ENCODE data around the gene RNF150. TPM values are rescaled to one million over a fixed set of nuclear protein-coding genes. Genes with fewer than 3 reads are reported as not detected.

The RNF150 gene
- total and polyA plus RNA-seq, 4 donors = 14.3 to 28.0 (median 18.6) TPM

GRCh38 chr4:141021397-141022110 lies 111.7 kb downstream of the RNF150 start:
- Histone ChIP-seq H3K36me3 (ENCODE audit: control insufficient read depth, insufficient read depth, low read length) (no peaks in the 10 kb centered on the region), H3K27ac (ENCODE audit: low read depth, low read length) (peak overlapping the region; percentile 15), H3K4me1 (ENCODE audit: control insufficient read depth, insufficient read depth, low read length) (no peaks in the 10 kb centered on the region), H3K27me3 (ENCODE audit: control insufficient read depth, insufficient read depth, low read length) (no peaks in the 10 kb centered on the region), H3K4me3 (ENCODE audit: low read depth, low read length) (no peak overlapping the region), H3K9me3 (ENCODE audit: control insufficient read depth, insufficient read depth, low read length) (no peaks in the 10 kb centered on the region)
- 62% methylated on average over 2 of the region's 3 CpGs for WGBS (ENCODE audit: insufficient coverage)
- no peak for DNase-seq (ENCODE audit: low read depth in 4 of 6, low spot score in 6 of 6)

GRCh38 chr4:141020801-141021261 lies 112.4 kb downstream of the RNF150 start:
- no peaks in the 10 kb centered on the region for H3K27me3 ChIP-seq (ENCODE audit: control insufficient read depth, insufficient read depth, low read length)
- H3K4me1 ChIP-seq (ENCODE audit: control insufficient read depth, insufficient read depth, low read length) = no peaks in the 10 kb centered on the region
- H3K27ac ChIP-seq (ENCODE audit: low read depth, low read length) = peak overlapping the region; percentile 27
- 79% methylated on average over 3 of the region's 3 CpGs for WGBS (ENCODE audit: insufficient coverage)
- no peak for DNase-seq (ENCODE audit: low read depth in 4 of 6, low spot score in 6 of 6)
- no peaks in the 10 kb centered on the region for H3K36me3 ChIP-seq (ENCODE audit: control insufficient read depth, insufficient read depth, low read length)
- no peak overlapping the region for H3K4me3 ChIP-seq (ENCODE audit: low read depth, low read length)
- no peaks in the 10 kb centered on the region for H3K9me3 ChIP-seq (ENCODE audit: control insufficient read depth, insufficient read depth, low read length)

DNA sequence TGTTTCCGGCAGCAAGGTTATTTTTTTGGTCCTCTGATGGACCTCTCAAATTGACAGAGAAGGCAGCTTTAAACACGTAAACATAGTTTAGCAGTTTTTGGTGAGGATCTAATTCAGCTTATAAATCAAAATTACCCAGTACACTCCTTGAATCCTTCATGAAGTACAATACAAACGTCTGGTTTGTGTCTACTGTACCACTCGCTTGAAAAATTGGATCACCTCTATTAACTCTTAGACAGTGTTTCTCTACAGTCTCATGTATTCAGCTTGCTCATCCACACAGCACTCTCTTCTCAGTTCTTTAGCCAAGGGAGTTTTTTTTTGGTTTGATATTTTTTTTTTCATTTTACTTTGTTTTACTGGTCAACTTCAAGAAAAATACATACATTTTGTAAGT lies 113.5 kb downstream of the RNF150 start:
- H3K27ac ChIP-seq (ENCODE audit: low read depth, low read length) = no peak overlapping the region

GRCh38 chr4:141016117-141016798 lies 117.0 kb downstream of the RNF150 start:
- Histone ChIP-seq H3K4me1 (ENCODE audit: control insufficient read depth, insufficient read depth, low read length) (no peaks in the 10 kb centered on the region), H3K27me3 (ENCODE audit: control insufficient read depth, insufficient read depth, low read length) (no peaks in the 10 kb centered on the region), H3K9me3 (ENCODE audit: control insufficient read depth, insufficient read depth, low read length) (no peaks in the 10 kb centered on the region), H3K4me3 (ENCODE audit: low read depth, low read length) (no peak overlapping the region), H3K27ac (ENCODE audit: low read depth, low read length) (no peak overlapping the region), H3K36me3 (ENCODE audit: control insufficient read depth, insufficient read depth, low read length) (no peaks in the 10 kb centered on the region)
- 89% methylated on average over 7 of the region's 8 CpGs for WGBS (ENCODE audit: insufficient coverage)
- no peak for DNase-seq (ENCODE audit: low read depth in 4 of 6, low spot score in 6 of 6)

More for the DNA sequence above, 113.5 kb downstream of the RNF150 start:
- no peak for DNase-seq (ENCODE audit: low read depth in 4 of 6, low spot score in 6 of 6)
- H3K27me3 ChIP-seq (ENCODE audit: control insufficient read depth, insufficient read depth, low read length) = no peaks in the 10 kb centered on the region
- 61% methylated on average over 2 of the region's 4 CpGs for WGBS (ENCODE audit: insufficient coverage)
- no peak overlapping the region for H3K4me3 ChIP-seq (ENCODE audit: low read depth, low read length)
- no peaks in the 10 kb centered on the region for H3K4me1 ChIP-seq (ENCODE audit: control insufficient read depth, insufficient read depth, low read length)
- no peaks in the 10 kb centered on the region for H3K9me3 ChIP-seq (ENCODE audit: control insufficient read depth, insufficient read depth, low read length)
- no peaks in the 10 kb centered on the region for H3K36me3 ChIP-seq (ENCODE audit: control insufficient read depth, insufficient read depth, low read length)

GRCh38 chr4:141013899-141014298 lies 119.4 kb downstream of the RNF150 start:
- no CpG with 5 or more reads among the region's 3 CpGs for WGBS (ENCODE audit: insufficient coverage)
- Histone ChIP-seq H3K4me3 (ENCODE audit: low read depth, low read length) (no peak overlapping the region), H3K9me3 (ENCODE audit: control insufficient read depth, insufficient read depth, low read length) (no peaks in the 10 kb centered on the region), H3K27ac (ENCODE audit: low read depth, low read length) (no peak overlapping the region), H3K36me3 (ENCODE audit: control insufficient read depth, insufficient read depth, low read length) (no peaks in the 10 kb centered on the region), H3K27me3 (ENCODE audit: control insufficient read depth, insufficient read depth, low read length) (no peaks in the 10 kb centered on the region), H3K4me1 (ENCODE audit: control insufficient read depth, insufficient read depth, low read length) (no peaks in the 10 kb centered on the region)
- no peak for DNase-seq (ENCODE audit: low read depth in 4 of 6, low spot score in 6 of 6)

- H3K27ac ChIP-seq (ENCODE audit: low read depth, low read length) = no peak overlapping the region
- no peaks in the 10 kb centered on the region for H3K27me3 ChIP-seq (ENCODE audit: control insufficient read depth, insufficient read depth, low read length)
- no peaks in the 10 kb centered on the region for H3K4me1 ChIP-seq (ENCODE audit: control insufficient read depth, insufficient read depth, low read length)
- H3K9me3 ChIP-seq (ENCODE audit: control insufficient read depth, insufficient read depth, low read length) = peaks cover 2% of the 10 kb centered on the region
- 100% methylated on average over 1 of the region's 3 CpGs for WGBS (ENCODE audit: insufficient coverage)
- no peak overlapping the region for H3K4me3 ChIP-seq (ENCODE audit: low read depth, low read length)
- no peaks in the 10 kb centered on the region for H3K36me3 ChIP-seq (ENCODE audit: control insufficient read depth, insufficient read depth, low read length)
- peak in 1 of 6 donors; percentile 59 for DNase-seq (ENCODE audit: low read depth in 4 of 6, low spot score in 6 of 6)
Measured at GRCh38 chr4:141011901-141012315, 121.4 kb downstream of the RNF150 start.

DNA sequence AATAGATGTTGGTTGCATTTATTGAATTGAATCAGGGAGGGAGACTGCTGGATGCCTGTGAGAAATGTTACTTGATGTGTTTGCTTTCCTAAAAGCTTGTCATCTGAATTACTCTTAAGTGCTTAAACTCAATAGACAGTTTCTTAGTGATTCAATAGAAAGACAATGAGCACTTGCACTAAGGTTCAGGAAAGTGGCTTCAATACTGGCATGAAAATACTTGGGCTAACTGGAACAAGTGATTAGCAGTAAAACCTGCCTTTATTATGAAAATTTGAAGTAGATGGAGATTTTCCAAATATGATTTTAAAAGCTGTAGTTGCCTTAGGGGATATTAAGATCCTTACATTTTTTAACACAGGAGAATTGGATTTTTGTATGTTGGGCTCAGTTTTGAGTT lies 123.3 kb downstream of the RNF150 start:
- H3K36me3 ChIP-seq (ENCODE audit: control insufficient read depth, insufficient read depth, low read length) = no peaks in the 10 kb centered on the region
- H3K4me3 ChIP-seq (ENCODE audit: low read depth, low read length) = no peak overlapping the region
- H3K27ac ChIP-seq (ENCODE audit: low read depth, low read length) = no peak overlapping the region
- no peaks in the 10 kb centered on the region for H3K4me1 ChIP-seq (ENCODE audit: control insufficient read depth, insufficient read depth, low read length)
- H3K9me3 ChIP-seq (ENCODE audit: control insufficient read depth, insufficient read depth, low read length) = peaks cover 2% of the 10 kb centered on the region
- no peaks in the 10 kb centered on the region for H3K27me3 ChIP-seq (ENCODE audit: control insufficient read depth, insufficient read depth, low read length)
- DNase-seq (ENCODE audit: low read depth in 4 of 6, low spot score in 6 of 6) = no peak

GRCh38 chr4:141009129-141009528 lies 124.1 kb downstream of the RNF150 start:
- DNase-seq (ENCODE audit: low read depth in 4 of 6, low spot score in 6 of 6) = no peak
- Histone ChIP-seq H3K4me3 (ENCODE audit: low read depth, low read length) (no peak overlapping the region), H3K27me3 (ENCODE audit: control insufficient read depth, insufficient read depth, low read length) (no peaks in the 10 kb centered on the region), H3K4me1 (ENCODE audit: control insufficient read depth, insufficient read depth, low read length) (no peaks in the 10 kb centered on the region), H3K27ac (ENCODE audit: low read depth, low read length) (no peak overlapping the region), H3K9me3 (ENCODE audit: control insufficient read depth, insufficient read depth, low read length) (peaks cover 2% of the 10 kb centered on the region), H3K36me3 (ENCODE audit: control insufficient read depth, insufficient read depth, low read length) (no peaks in the 10 kb centered on the region)
- no CpG with 5 or more reads among the region's 1 CpG for WGBS (ENCODE audit: insufficient coverage)

- Histone ChIP-seq H3K36me3 (ENCODE audit: control insufficient read depth, insufficient read depth, low read length) (no peaks in the 10 kb centered on the region), H3K4me1 (ENCODE audit: control insufficient read depth, insufficient read depth, low read length) (no peaks in the 10 kb centered on the region), H3K9me3 (ENCODE audit: control insufficient read depth, insufficient read depth, low read length) (peaks cover 2% of the 10 kb centered on the region), H3K27me3 (ENCODE audit: control insufficient read depth, insufficient read depth, low read length) (no peaks in the 10 kb centered on the region), H3K4me3 (ENCODE audit: low read depth, low read length) (no peak overlapping the region), H3K27ac (ENCODE audit: low read depth, low read length) (no peak overlapping the region)
- WGBS (ENCODE audit: insufficient coverage) = no CpG with 5 or more reads among the region's 4 CpGs
- DNase-seq (ENCODE audit: low read depth in 4 of 6, low spot score in 6 of 6) = no peak
Measured at GRCh38 chr4:141006242-141006802, 126.9 kb downstream of the RNF150 start.
